Measurements from ENCODE around the gene MYO3A. TPM values are rescaled to one million over a fixed set of nuclear protein-coding genes. Genes with fewer than 3 reads are reported as not detected.

MYO3A gene
- total and polyA plus RNA-seq, 2 donors (not counting 3 experiments of a cell fraction or from before 2014, with no cell fraction given) = not detected

GRCh38 chr10:26254616-26255015, 320.6 kb downstream of the MYO3A start:
- Histone ChIP-seq H3K9ac (replicated peaks; ENCODE audit: extremely low read depth, insufficient read depth, low read length) (no peak overlapping the region), H2AFZ (ENCODE audit: low read depth, low read length) (no peak overlapping the region), H4K20me1 (replicated peaks; ENCODE audit: control insufficient read depth, extremely low read depth, insufficient read depth, low read length) (no peaks in the 10 kb centered on the region), H3K27me3 (ENCODE audit: control insufficient read depth in 2 of 2, insufficient read depth in 2 of 2, low read length in 2 of 2) (no peaks in the 10 kb centered on the region), H3K27ac (ENCODE audit: insufficient read depth, low read depth, low read length) (no peak overlapping the region), H3K79me2 (ENCODE audit: control insufficient read depth, insufficient read depth, low read length) (no peaks in the 10 kb centered on the region), H3K4me2 (ENCODE audit: insufficient read depth, low read length) (no peak overlapping the region), H3K4me3 (replicated peaks in 1 of 3; ENCODE audit: insufficient read depth in 1 of 3, low read depth in 1 of 3, low read length in 3 of 3) (no peak overlapping the region), H3K36me3 (ENCODE audit: control insufficient read depth in 2 of 2, extremely low read depth in 1 of 2, insufficient read depth in 2 of 2, low read length in 2 of 2) (no peaks in the 10 kb centered on the region), H3K9me1 (replicated peaks; ENCODE audit: control insufficient read depth, extremely low read depth, insufficient read depth, low read length) (no peaks in the 10 kb centered on the region), H3K4me1 (ENCODE audit: control insufficient read depth, extremely low read depth, insufficient read depth, low read length) (no peaks in the 10 kb centered on the region), H3K9me3 (replicated peaks; ENCODE audit: control insufficient read depth, insufficient read depth, low read length) (no peaks in the 10 kb centered on the region)
- CTCF ChIA-PET = no interaction called here
- intact Hi-C loops (cut with micrococcal nuclease) (no loop called here), dilution Hi-C loops (cut with MboI; ENCODE audit: extremely low pct_ligation_motif_present, low sequenced_read_pairs) (no loop called here)
- POLR2A ChIA-PET = no interaction called here
- no peak for TF ChIP-seq GATA2 (IDR thresholded peaks at IDR 0.05; ENCODE audit: insufficient read depth, insufficient read length, low read depth, low read length)
- no peak for TF ChIP-seq JUN (IDR thresholded peaks at IDR 0.05; ENCODE audit: borderline replicate concordance, insufficient read depth, insufficient read length, low read depth)
- no peak for TF ChIP-seq MAX (IDR thresholded peaks at IDR 0.05; ENCODE audit: insufficient read depth, insufficient read length)
- FAIRE-seq = no peak
- DNase-seq (ENCODE audit: low read depth, low spot score) = no peak
- no TSS peak for BruUV-seq (replicated peaks)

- no peak overlapping the region for H3K9ac ChIP-seq (replicated peaks; ENCODE audit: extremely low read depth, insufficient read depth, low read length)
- H3K4me1 ChIP-seq (ENCODE audit: control insufficient read depth, extremely low read depth, insufficient read depth, low read length) = no peaks in the 10 kb centered on the region
- H3K4me3 ChIP-seq (replicated peaks in 1 of 3; ENCODE audit: insufficient read depth in 1 of 3, low read depth in 1 of 3, low read length in 3 of 3) = no peak overlapping the region
- H2AFZ ChIP-seq (ENCODE audit: low read depth, low read length) = no peak overlapping the region
- no TSS peak for BruUV-seq (replicated peaks)
- no peaks in the 10 kb centered on the region for H3K27me3 ChIP-seq (ENCODE audit: control insufficient read depth in 2 of 2, insufficient read depth in 2 of 2, low read length in 2 of 2)
- H3K9me1 ChIP-seq (replicated peaks; ENCODE audit: control insufficient read depth, extremely low read depth, insufficient read depth, low read length) = no peaks in the 10 kb centered on the region
- H3K4me2 ChIP-seq (ENCODE audit: insufficient read depth, low read length) = no peak overlapping the region
- H4K20me1 ChIP-seq (replicated peaks; ENCODE audit: control insufficient read depth, extremely low read depth, insufficient read depth, low read length) = no peaks in the 10 kb centered on the region
- DNase-seq (ENCODE audit: low read depth, low spot score) (no peak), FAIRE-seq (no peak)
- TF ChIP-seq POLR2A (IDR thresholded peaks at IDR 0.05; ENCODE audit: low read depth, low read length) (no peak), EZH2 (IDR thresholded peaks at IDR 0.05; ENCODE audit: borderline replicate concordance, low read depth, low read length, severe bottlenecking) (no peak), FOS (IDR thresholded peaks at IDR 0.05; ENCODE audit: borderline replicate concordance, insufficient read depth, low read length) (no peak), POLR2AphosphoS5 (IDR thresholded peaks at IDR 0.05; ENCODE audit: insufficient read depth, low read depth, low read length) (no peak), MYC (IDR thresholded peaks at IDR 0.05; ENCODE audit: low read depth, low read length) (no peak), JUN (IDR thresholded peaks at IDR 0.05; ENCODE audit: borderline replicate concordance, insufficient read depth, insufficient read length, low read depth) (no peak)
- dilution Hi-C loops (cut with MboI; ENCODE audit: extremely low pct_ligation_motif_present, low sequenced_read_pairs) = no loop called here
- POLR2A ChIA-PET = no interaction called here
- CTCF ChIA-PET = no interaction called here
- no peak overlapping the region for H3K27ac ChIP-seq (ENCODE audit: insufficient read depth, low read depth, low read length)
- intact Hi-C loops (cut with micrococcal nuclease) = no loop called here
- no peaks in the 10 kb centered on the region for H3K9me3 ChIP-seq (replicated peaks; ENCODE audit: control insufficient read depth, insufficient read depth, low read length)
- H3K79me2 ChIP-seq (ENCODE audit: control insufficient read depth, insufficient read depth, low read length) = no peaks in the 10 kb centered on the region
- no peaks in the 10 kb centered on the region for H3K36me3 ChIP-seq (ENCODE audit: control insufficient read depth in 2 of 2, extremely low read depth in 1 of 2, insufficient read depth in 2 of 2, low read length in 2 of 2)
These were observed 325.3 kb downstream of the MYO3A start for GRCh38 chr10:26259341-26259740.

Data from endothelial cell of umbilical vein (primary cell).